GM21737 (cell line): ENCODE measurements around the gene VHLL.

Experiments
- ATAC-seq: cut with Tn5 transposase; IDR thresholded peaks from one replicate; pipeline ENCODE4 v1.9.1; 2021; ENCODE audit warnings: mild to moderate bottlenecking, moderate library complexity; ENCODE audit not compliant: unreplicated experiment

Gene VHLL

DNA sequence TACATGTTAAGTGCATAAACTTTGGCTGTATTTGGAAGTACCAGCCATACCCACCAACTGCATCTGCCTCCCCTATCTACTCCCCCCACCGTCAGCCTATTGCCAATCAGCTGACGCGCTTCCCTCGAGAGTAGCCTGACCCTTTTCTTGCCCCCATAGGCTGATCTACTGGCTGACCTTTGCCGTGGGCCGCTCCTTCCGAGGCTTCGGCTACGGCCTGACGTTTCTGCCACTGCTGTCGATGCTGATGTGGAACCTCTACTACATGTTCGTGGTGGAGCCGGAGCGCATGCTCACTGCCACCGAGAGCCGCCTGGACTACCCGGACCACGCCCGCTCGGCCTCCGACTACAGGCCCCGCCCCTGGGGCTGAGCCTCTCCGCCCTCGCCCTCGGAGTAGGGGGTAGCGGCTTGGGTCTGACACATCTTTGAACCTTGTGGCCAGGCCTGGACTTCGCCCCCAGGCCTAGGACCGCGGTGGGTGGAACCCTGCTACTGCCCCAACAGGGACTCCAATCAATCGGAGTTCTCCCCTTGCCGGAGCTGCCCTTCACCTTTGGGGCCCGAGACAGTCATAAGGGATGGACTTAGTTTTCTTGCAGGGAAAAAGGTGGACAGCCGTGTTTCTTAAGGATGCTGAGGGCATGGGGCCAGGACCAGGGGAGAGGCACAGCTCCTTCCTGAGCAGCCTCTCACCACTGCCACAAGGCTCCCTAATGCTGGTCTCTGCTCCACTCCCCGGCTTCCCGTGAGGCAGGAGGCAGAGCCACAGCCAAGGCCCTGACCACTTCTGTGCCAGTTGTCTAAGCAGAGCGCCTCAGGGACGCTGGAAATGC lies 7.7 kb downstream of the VHLL start:
- no peak for ATAC-seq

DNA sequence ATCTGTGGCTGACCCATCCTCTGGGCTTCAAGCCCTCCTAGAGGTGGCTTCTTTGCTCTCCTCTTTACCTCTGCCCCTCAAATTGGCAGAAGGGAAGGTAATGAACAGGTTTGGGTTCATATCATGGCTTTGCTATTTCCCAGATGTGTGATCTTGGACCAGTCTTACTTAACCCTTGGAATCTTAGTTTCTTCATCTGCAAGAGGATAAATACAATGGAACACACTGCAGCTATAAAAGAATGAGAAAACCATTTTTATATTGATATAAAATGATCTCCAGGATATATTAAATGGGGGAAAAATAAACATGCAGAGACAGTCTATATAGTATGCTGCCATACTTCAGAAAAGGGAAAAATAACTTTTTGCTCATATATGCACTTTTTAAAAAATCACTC lies 9.2 kb downstream of the VHLL start:
- no peak for ATAC-seq

GRCh38 chr1:156286061-156286460 lies 13.0 kb downstream of the VHLL start:
- ATAC-seq, result no peak

GRCh38 chr1:156285437-156285836 lies 13.7 kb downstream of the VHLL start:
- no peak for ATAC-seq

- no peak for ATAC-seq
Measured at GRCh38 chr1:156284757-156285156, 14.3 kb downstream of the VHLL start.

- no peak for ATAC-seq
Measured at GRCh38 chr1:156284112-156284511, 15.0 kb downstream of the VHLL start, which contains the start of gene TMEM79. TSS of gene TMEM79 (plus strand) at chr1:156284325. CDS start at chr1:156285227, 902 bp downstream.

DNA sequence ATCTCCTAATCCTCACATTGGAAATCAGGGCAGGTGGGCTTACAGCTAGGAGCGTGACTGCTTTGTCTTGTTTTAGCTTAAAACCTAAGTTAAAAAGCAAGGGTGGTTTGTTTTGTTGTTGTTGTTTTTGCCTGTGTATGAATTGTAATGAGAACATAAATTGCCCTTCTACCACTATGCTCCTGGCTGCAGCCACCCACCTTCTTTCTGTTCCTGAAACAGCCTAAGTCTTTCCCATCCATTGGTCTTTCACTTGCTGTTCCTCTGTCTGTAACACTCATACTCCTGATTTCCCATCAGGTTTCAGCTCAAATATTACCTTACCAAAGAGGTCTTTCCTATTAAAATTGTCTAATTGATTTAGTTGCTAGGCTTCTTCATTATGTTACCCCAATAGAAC lies 15.6 kb downstream of the VHLL start:
- no peak for ATAC-seq

DNA sequence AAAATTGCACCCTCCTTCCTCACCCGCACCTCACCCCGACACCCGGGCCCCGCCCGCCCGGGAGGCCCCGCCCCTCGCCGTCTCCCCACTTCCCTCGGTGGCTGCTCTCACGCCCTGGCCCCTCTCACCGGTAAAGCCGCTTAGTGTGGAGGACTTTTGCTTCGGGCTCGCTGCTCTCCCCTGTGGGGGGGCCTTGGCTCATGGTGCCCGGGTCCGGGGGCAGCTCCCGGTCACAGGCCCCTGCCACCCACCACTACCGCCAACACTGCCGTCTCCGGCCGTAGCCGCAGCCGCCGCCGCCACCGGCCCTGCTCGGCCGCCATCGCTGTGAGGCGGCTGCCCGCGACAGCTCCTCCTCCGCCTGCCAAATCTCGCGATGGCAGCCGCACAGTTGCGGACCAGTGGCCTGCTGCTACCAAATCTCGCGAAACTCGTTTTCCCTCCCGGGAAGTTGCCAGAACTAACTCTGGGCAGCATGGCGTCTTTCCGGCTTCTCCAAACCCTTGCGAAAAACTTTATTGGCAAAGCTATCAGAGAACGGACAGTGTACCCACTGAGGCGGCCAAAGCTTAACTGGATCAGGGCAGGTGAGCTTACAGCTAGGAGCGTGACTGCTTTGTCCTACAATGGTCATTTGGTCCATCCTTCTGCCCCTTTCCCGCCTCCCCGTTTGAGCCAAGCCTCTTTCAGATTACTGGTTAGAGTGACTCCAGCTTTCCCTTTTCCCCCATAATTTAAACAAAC lies 16.5 kb downstream of the VHLL start, which contains the start of gene SMG5:
Gene SMG5 (minus strand): TSS at position 347 of the 744 bp plus-strand sequence. CDS start 145 bp downstream, at position 202.
- ATAC-seq, result peak; percentile 76

- ATAC-seq, result peak; percentile 16
Measured at GRCh38 chr1:156281693-156282478, 17.2 kb downstream of the VHLL start.

DNA sequence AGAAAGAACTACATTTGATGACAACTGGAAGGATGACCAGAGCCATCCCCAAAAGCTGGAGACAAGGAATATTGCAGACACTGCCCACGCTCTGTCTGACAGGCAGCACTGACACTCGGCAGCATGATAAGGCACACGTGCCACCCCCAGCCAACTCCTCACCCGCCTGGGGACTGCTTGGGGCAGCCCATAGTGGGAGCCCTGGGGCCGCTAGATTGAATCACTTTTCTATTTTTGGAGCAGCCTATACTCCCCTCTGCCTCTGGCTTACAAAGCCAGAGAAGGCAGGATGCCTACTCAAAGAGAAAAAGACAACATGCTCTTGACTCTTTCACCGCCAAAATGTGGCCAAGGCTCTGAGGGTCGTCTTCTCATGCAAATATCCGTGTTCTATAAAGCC lies 17.8 kb downstream of the VHLL start:
- no peak for ATAC-seq

DNA sequence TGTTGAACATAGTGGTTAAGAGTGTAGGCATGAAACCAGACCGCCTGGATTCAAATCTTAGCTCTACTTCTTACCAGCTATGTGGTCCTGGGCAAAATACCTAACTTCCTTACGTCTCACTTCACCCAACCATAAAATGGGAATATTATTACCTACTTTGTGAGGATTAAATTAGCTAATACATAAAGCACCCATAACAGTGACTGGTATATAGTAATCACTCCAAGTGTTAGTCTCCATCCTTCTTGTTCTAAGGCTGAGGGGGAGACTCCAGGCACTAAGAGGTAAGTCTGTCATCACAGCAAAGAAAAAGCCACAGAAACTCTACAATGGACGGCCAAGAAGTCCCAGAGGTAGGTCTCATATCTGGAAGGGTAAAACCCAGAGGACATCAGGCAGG lies 19.3 kb downstream of the VHLL start:
- ATAC-seq, result no peak

GRCh38 chr1:156276966-156277381 lies 22.1 kb downstream of the VHLL start:
- ATAC-seq, result no peak

GRCh38 chr1:156276532-156276931 lies 22.6 kb downstream of the VHLL start:
- no peak for ATAC-seq

- ATAC-seq, result no peak
Measured at GRCh38 chr1:156270314-156270713, 28.8 kb downstream of the VHLL start.

DNA sequence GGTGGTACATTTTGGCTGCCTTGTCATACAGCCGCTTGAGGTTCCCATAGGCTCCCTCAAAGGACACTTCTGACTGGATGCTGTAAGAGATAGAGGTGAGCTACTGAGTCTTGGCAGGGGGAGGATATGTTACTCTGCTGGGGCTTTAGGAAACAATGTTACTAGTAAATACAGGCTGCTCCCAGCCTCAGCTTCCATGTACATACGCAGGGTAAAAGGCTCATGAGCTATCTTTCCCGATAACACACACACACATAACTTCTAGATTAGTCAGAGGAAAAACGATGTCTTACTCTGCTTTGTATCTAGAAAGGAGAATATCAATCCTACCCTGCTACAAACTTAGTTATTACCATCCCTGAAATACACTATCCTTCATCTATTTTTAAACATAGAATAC lies 30.8 kb downstream of the VHLL start:
- ATAC-seq, result no peak

DNA sequence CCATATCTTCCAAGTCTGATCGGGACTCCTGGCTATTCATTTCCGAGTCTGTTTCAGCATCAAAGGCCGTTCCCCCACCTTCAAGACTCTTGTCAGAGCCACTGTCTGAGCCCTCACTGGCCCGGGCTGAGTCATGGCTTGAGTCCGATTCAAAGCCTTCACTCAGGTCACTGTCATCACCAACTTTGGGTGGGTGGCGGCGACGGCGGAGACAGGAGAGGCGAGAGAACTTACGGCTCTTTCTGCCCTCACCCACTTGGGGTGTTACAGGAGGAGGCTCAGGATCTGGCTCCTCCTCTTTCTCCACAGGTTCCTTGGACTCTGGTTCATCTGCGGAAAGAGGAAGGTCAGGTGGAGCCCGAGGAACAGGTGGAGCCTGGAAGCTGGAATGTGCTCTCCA lies 33.1 kb downstream of the VHLL start:
- no peak for ATAC-seq

GRCh38 chr1:156263288-156263655 lies 35.8 kb downstream of the VHLL start:
- ATAC-seq, result no peak

DNA sequence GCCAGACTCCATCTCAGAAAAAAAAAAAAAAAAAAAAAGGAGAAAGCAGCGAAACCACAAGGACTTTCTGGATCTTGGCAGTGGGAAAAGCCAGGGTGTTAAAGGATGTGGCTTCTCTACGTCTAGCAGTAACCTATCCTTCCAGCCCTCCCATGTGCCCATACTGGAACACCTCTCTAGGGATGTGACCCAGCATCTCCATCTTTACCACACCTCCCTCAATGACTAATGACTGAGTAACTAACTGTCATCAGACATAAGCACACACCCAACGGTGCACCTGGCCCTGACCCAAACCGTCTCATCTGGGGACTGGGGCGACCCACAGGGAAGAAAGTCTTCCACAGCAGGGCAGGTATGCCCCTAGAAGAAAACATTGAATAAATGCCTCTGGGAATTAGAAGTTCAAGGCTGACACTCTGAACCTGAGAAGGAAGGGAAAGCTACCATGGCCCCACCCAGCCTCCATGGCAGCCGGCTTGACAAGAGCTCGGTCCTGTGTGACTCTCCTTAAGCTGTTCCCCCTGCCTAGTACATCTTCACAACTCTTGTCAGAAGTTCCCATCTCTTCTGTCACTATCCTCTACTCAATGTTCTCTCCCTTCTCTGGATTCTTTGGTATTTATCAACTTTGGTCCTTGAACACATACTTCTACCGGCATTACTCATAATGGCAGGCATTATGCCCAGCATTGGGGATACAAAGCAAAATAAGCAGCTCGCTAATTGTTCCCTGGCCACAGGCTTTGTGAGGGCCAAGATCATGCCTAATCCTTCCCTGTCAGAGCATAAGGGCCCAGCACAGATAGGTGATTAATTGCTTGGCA lies 36.4 kb downstream of the VHLL start:
- no peak for ATAC-seq

GRCh38 chr1:156260896-156261295 lies 38.2 kb downstream of the VHLL start:
- ATAC-seq, result no peak

GRCh38 chr1:156259805-156260204 lies 39.3 kb downstream of the VHLL start:
- no peak for ATAC-seq
